Breast epithelium (tissue), 4 donors: ENCODE data around the gene PCDHGA8. TPM values are rescaled to one million over a fixed set of nuclear protein-coding genes. Genes with fewer than 3 reads are reported as not detected.
"Not testable (repeated sequence)": the region's sequence is repeated elsewhere in the genome, so short reads cannot be mapped to it uniquely, and the experiment has no call there.

Experiments
- DNase-seq, 2 donors: peaks; one replicate each; pipeline ENCODE4 v3.0.0-alpha.2; 2019; ENCODE audit warnings: low spot score in 2 of 2
- H3K27ac ChIP-seq, 2 donors: fragments of 200-600 bp; sonication (generic) in 1 of 2; one replicate each; pipeline ENCODE4 v1.5.1; 2016 to 2019; ENCODE audit warnings: mild to moderate bottlenecking in 1 of 2
- H3K27me3 ChIP-seq, 2 donors: fragments of 200-600 bp; sonication (generic) in 1 of 2; one replicate each; pipeline versions ENCODE4 v1.5.1 to v1.6.0; 2017 to 2019; ENCODE audit warnings: control low read depth in 1 of 2, mild to moderate bottlenecking in 1 of 2
- H3K36me3 ChIP-seq: fragments of 200-600 bp; one replicate; pipeline ENCODE4 v1.5.1; 2019
- H3K4me1 ChIP-seq, 2 donors: fragments of 200-600 bp; sonication (generic); one replicate each; pipeline ENCODE4 v1.5.1; 2016 to 2019; ENCODE audit warnings: control low read depth in 1 of 2
- H3K4me3 ChIP-seq, 3 donors: fragments of 200-600 bp; sonication (generic); 1 replicate in 2 of 3; 2 replicates in 1 of 3; pipeline ENCODE4 v1.5.1; 2016 to 2019; ENCODE audit warnings: mild to moderate bottlenecking in 3 of 3, moderate library complexity in 2 of 3
- H3K9me3 ChIP-seq, 2 donors: fragments of 200-600 bp; sonication (generic) in 1 of 2; one replicate each; pipeline ENCODE4 v1.5.1; 2016 to 2019; ENCODE audit warnings: control low read depth in 1 of 2
- POLR2A ChIP-seq: fragments of 450-650 bp; IDR thresholded peaks from one replicate; pipeline ENCODE4 v1.6.1; 2016; ENCODE audit warnings: antibody characterized with exemption, mild to moderate bottlenecking, moderate library complexity
- POLR2AphosphoS5 ChIP-seq, 3 donors: sonication (generic); formaldehyde crosslinking; IDR thresholded peaks; one replicate each; pipeline ENCODE4 v1.6.1; 2017; ENCODE audit warnings: antibody characterized with exemption in 3 of 3
- intact Hi-C: fragments of 100-400 bp; cut with DNase I; formaldehyde crosslinking; loops from one replicate; pipeline ENCODE4 v1.15.1; 2023; ENCODE audit warnings: low total_unique reads
- total RNA-seq, 3 donors: library from RNA; depleted of rRNA; stranded (reverse); fragments of >200 nt; gene quantifications; one replicate each; pipeline ENCODE4 v1.1.0, GENCODE V29; 2016
- TF ChIP-seq, protein P1 (sequence below), 3 donors: fragments of 450-650 bp; IDR thresholded peaks; one replicate each; pipeline ENCODE4 v1.5.1; 2016 to 2017; ENCODE audit warnings: antibody characterized with exemption in 3 of 3, mild to moderate bottlenecking in 3 of 3, moderate library complexity in 3 of 3

The PCDHGA8 gene
- total RNA-seq, 3 donors from 2014 or later, result 2.6 to 7.2 (median 6.0) TPM

DNA sequence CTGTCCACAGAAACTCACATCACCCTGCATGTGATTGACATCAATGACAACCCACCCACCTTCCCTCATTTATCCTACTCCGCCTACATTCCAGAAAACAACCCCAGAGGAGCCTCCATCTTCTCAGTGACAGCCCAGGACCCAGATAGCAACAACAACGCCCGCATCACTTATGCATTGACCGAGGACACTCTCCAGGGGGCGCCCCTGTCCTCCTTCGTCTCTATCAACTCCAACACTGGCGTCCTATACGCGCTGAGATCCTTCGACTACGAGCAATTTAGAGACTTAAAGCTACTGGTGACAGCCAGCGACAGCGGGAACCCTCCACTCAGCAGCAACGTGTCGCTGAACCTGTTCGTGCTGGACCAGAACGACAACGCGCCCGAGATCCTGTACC lies 47.1 kb upstream of the PCDHGA8 start:
- intact Hi-C loops, result no loop called here
- Histone ChIP-seq H3K27ac (no peak overlapping the region), H3K36me3 (no peaks in the 10 kb centered on the region), H3K4me1 (no peaks in the 10 kb centered on the region), H3K27me3 (no peaks in the 10 kb centered on the region), H3K9me3 (peaks cover 71 to 93% of the 10 kb centered on the region in 2 donors), H3K4me3 (peak overlapping the region in 1 of 3 donors; percentile 17)
- no peak for DNase-seq
- TF ChIP-seq POLR2A (no peak), POLR2AphosphoS5 (IDR thresholded peaks at IDR 0.05) (no peak)
- TF ChIP-seq, protein P1, sequence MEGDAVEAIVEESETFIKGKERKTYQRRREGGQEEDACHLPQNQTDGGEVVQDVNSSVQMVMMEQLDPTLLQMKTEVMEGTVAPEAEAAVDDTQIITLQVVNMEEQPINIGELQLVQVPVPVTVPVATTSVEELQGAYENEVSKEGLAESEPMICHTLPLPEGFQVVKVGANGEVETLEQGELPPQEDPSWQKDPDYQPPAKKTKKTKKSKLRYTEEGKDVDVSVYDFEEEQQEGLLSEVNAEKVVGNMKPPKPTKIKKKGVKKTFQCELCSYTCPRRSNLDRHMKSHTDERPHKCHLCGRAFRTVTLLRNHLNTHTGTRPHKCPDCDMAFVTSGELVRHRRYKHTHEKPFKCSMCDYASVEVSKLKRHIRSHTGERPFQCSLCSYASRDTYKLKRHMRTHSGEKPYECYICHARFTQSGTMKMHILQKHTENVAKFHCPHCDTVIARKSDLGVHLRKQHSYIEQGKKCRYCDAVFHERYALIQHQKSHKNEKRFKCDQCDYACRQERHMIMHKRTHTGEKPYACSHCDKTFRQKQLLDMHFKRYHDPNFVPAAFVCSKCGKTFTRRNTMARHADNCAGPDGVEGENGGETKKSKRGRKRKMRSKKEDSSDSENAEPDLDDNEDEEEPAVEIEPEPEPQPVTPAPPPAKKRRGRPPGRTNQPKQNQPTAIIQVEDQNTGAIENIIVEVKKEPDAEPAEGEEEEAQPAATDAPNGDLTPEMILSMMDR (IDR thresholded peaks at IDR 0.05), result no peak

DNA sequence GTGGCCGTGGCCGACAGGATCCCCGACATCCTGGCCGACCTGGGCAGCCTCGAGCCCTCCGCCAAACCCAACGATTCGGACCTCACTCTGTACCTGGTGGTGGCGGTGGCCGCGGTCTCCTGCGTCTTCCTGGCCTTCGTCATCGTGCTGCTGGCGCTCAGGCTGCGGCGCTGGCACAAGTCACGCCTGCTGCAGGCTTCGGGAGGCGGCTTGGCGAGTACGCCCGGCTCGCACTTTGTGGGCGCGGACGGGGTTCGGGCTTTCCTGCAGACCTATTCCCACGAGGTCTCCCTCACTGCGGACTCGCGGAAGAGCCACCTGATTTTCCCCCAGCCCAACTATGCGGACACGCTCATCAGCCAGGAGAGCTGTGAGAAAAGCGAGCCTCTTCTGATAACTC lies 46.4 kb upstream of the PCDHGA8 start:
- DNase-seq, H3K4me1 ChIP-seq, H3K4me3 ChIP-seq, H3K27me3 ChIP-seq, intact Hi-C loops, H3K36me3 ChIP-seq, H3K27ac ChIP-seq: not testable (repeated sequence)
- peaks cover 71 to 93% of the 10 kb centered on the region in 2 donors for H3K9me3 ChIP-seq

DNA sequence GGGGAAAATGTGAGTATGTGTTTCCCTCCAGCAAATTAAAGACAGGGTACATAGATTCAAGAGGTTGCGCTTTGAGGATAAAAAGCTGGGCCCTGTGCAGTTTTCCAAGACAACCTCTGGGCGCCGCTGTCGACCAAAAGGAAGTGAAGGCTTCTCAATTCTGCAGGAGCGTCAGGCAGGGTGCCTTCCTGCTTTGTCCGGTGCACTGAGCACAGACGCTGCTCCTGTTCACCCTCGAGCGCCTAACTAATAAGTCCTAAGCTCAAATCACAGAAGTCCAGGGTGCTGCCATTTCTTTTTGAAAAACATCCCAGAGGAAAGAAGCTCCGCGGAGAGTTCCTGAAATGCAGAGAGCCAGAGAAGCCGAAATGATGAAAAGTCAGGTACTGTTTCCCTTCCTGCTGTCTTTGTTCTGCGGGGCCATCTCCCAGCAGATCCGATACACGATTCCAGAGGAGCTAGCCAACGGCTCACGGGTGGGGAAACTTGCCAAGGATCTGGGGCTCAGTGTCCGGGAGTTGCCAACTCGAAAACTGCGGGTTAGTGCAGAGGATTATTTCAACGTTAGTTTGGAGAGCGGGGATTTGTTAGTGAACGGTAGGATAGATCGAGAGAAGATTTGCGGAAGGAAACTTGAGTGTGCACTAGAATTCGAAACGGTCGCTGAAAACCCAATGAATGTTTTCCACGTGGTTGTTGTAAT lies 42.4 kb upstream of the PCDHGA8 start, which contains the start of gene PCDHGB1:
Gene PCDHGB1, plus strand, starts transcription at position 183 of the 703 bp plus-strand sequence. Its CDS starts 162 bp downstream, at position 345.
- Histone ChIP-seq H3K27me3 (peaks cover 0 to 3% of the 10 kb centered on the region in 2 donors), H3K27ac (no peak within 1 kb of the TSS), H3K9me3 (peaks cover 63 to 89% of the 10 kb centered on the region in 2 donors), H3K4me3 (peak within 1 kb of the TSS in 1 of 3 donors; percentile 45), H3K36me3 (no peaks in the 10 kb centered on the region), H3K4me1 (no peaks in the 10 kb centered on the region)
- no peak for TF ChIP-seq POLR2A
- TF ChIP-seq, protein P1 (IDR thresholded peaks at IDR 0.05), result peak in 1 of 3 donors; percentile 35
- intact Hi-C loops, result loop anchor here (2.0 kb wide), 1 partner anchor 29 kb away; no protein-coding TSS in a partner anchor
- no peak for DNase-seq

DNA sequence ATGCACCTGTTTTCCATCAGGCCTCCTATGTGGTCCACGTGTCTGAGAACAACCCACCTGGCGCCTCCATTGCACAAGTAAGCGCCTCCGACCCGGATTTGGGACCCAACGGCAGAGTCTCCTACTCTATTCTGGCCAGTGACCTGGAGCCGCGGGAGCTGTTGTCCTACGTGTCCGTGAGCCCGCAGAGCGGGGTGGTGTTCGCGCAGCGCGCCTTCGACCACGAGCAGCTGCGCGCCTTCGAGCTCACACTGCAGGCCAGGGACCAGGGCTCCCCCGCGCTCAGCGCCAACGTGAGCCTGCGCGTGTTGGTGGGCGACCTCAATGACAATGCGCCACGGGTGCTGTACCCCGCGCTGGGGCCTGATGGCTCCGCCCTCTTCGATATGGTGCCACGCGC lies 40.8 kb upstream of the PCDHGA8 start:
- H3K27ac ChIP-seq, result no peak overlapping the region
- peak overlapping the region in 1 of 3 donors; percentile 6 for H3K4me3 ChIP-seq
- H3K36me3 ChIP-seq, result no peaks in the 10 kb centered on the region
- H3K9me3 ChIP-seq, result peaks cover 63 to 91% of the 10 kb centered on the region in 2 donors
- no peak for TF ChIP-seq POLR2A
- TF ChIP-seq, protein P1 (IDR thresholded peaks at IDR 0.05), result no peak
- no peak for TF ChIP-seq POLR2AphosphoS5 (IDR thresholded peaks at IDR 0.05)
- no peaks in the 10 kb centered on the region for H3K4me1 ChIP-seq
- intact Hi-C loops, result no loop called here
- no peak for DNase-seq
- H3K27me3 ChIP-seq, result peaks cover 0 to 3% of the 10 kb centered on the region in 2 donors

DNA sequence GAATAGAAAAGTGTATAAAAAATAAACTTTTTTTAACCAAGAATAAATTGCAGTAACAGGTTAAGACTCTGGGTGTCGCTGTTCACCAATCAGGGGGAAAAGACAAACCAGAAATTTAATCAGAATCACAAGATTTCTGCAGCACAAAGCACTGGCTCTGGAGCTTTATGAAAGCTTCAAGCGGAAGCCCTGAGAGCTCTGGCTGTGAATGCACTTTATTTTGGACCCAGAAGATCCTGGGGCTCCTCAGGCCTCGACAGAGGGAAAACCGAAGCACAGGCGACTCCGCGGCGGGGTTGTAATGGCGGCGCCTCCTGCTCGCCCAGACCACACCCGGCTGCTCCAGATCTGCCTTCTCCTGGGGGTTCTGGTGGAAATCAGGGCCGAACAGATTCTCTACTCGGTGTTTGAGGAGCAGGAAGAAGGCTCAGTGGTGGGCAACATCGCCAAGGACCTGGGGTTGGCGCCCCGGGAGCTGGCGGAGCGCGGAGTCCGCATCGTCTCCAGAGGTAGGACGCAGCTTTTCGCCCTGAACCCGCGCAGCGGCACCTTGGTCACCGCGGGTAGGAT lies 37.4 kb upstream of the PCDHGA8 start, which contains the start of gene PCDHGA4:
Gene PCDHGA4, plus strand, starts transcription at position 122 of the 570 bp plus-strand sequence. Its CDS starts 87 bp downstream, at position 209.
- Histone ChIP-seq H3K36me3 (no peaks in the 10 kb centered on the region), H3K27ac (no peak within 1 kb of the TSS), H3K4me3 (peak within 1 kb of the TSS; percentile 20 to 47 (median 30)), H3K27me3 (peaks cover 0 to 3% of the 10 kb centered on the region in 2 donors), H3K4me1 (no peaks in the 10 kb centered on the region), H3K9me3 (peaks cover 74 to 96% of the 10 kb centered on the region in 2 donors)
- intact Hi-C loops, result no loop called here
- no peak for DNase-seq
- TF ChIP-seq POLR2AphosphoS5 (IDR thresholded peaks at IDR 0.05), result no peak
- TF ChIP-seq, protein P1 (IDR thresholded peaks at IDR 0.05), result peak in 1 of 3 donors; percentile 12
